ENCODE measurements around the gene POLR3E.
"Not testable (repeated sequence)": the region's sequence is repeated elsewhere in the genome, so short reads cannot be mapped to it uniquely, and the experiment has no call there.

- not testable (repeated sequence) for TF ChIP-seq EZH2 (IDR thresholded peaks at IDR 0.05; ENCODE audit: borderline replicate concordance, insufficient read depth, low read depth, low read length, poor library complexity, severe bottlenecking); CTCF (IDR thresholded peaks at IDR 0.05)
These were observed 4.2 kb downstream of the POLR3E start for GRCh38 chr16:22301423-22301822.

All from B cell (primary cell).